ENCODE results near the gene MAPK14.

DNA sequence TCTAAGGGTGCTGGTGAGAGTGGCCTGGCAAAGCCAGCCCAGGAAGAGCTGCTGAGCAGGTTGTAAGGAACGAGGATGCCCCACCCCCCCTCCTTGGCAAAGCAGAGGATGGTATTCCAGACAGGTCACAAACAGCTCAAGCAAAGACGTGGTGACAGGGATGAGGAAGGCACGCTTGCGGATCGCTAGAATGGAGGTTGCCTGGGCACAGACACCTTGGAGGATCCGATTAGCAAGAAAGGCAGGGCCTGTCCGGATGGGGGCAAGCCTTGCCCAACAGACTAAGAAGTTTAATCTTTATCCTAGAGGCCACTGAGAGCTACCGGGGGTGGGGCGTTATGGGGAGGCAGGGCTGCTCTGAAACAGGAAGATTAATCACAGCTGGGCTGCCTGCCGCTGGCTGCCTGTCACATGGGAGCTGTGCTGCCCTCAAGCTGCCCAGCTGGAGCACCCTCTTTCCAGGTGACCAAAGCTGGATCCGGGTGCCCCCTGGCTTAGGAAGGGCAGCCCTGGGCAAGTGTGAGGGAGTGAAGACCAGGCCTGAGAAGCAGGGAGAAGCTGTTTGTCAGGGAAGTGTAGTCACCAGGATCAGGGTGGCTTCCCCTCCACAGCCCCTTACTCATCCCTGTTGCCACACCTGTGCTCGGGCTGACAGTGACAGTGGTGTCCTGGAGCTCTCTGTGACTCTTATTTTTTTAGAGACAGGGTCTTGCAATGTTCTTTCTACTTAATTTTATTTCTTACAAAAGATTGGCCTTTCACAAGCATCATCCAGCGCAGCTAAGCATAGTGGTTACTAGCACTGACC is 93.6 kb downstream of the MAPK14 start:
- TF ChIP-seq, protein P1, sequence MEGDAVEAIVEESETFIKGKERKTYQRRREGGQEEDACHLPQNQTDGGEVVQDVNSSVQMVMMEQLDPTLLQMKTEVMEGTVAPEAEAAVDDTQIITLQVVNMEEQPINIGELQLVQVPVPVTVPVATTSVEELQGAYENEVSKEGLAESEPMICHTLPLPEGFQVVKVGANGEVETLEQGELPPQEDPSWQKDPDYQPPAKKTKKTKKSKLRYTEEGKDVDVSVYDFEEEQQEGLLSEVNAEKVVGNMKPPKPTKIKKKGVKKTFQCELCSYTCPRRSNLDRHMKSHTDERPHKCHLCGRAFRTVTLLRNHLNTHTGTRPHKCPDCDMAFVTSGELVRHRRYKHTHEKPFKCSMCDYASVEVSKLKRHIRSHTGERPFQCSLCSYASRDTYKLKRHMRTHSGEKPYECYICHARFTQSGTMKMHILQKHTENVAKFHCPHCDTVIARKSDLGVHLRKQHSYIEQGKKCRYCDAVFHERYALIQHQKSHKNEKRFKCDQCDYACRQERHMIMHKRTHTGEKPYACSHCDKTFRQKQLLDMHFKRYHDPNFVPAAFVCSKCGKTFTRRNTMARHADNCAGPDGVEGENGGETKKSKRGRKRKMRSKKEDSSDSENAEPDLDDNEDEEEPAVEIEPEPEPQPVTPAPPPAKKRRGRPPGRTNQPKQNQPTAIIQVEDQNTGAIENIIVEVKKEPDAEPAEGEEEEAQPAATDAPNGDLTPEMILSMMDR (IDR thresholded peaks at IDR 0.05) = no peak
- TF ChIP-seq, protein P2, sequence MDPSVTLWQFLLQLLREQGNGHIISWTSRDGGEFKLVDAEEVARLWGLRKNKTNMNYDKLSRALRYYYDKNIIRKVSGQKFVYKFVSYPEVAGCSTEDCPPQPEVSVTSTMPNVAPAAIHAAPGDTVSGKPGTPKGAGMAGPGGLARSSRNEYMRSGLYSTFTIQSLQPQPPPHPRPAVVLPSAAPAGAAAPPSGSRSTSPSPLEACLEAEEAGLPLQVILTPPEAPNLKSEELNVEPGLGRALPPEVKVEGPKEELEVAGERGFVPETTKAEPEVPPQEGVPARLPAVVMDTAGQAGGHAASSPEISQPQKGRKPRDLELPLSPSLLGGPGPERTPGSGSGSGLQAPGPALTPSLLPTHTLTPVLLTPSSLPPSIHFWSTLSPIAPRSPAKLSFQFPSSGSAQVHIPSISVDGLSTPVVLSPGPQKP (IDR thresholded peaks at IDR 0.05; ENCODE audit: low read depth, low read length) = no peak
- TF ChIP-seq, protein P3, sequence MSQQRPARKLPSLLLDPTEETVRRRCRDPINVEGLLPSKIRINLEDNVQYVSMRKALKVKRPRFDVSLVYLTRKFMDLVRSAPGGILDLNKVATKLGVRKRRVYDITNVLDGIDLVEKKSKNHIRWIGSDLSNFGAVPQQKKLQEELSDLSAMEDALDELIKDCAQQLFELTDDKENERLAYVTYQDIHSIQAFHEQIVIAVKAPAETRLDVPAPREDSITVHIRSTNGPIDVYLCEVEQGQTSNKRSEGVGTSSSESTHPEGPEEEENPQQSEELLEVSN (IDR thresholded peaks at IDR 0.05; ENCODE audit: borderline replicate concordance, low read depth) = no peak
- TF ChIP-seq RAD21 (conservative IDR thresholded peaks at IDR 0.05 in 1 of 2, IDR thresholded peaks at IDR 0.05 in 1 of 2) = no peak
- TF ChIP-seq BHLHE40 (IDR thresholded peaks at IDR 0.05; ENCODE audit: low read depth, low read length) = no peak
- TF ChIP-seq ZFP36 (IDR thresholded peaks at IDR 0.05; ENCODE audit: borderline replicate concordance, partially characterized antibody) = no peak
